SH-SY5Y (cell line): ENCODE results near the gene KIAA1755.

Experiments used
- GATA2 ChIP-seq: IDR thresholded peaks from 2 replicates; pipeline ENCODE4 v1.6.1; 2011; ENCODE audit warnings: mild to moderate bottlenecking, low read depth, low read length
- GATA3 ChIP-seq: IDR thresholded peaks from 2 replicates; pipeline ENCODE4 v1.6.1; 2011; ENCODE audit warnings: low read depth, mild to moderate bottlenecking, low read length, moderate library complexity

DNA sequence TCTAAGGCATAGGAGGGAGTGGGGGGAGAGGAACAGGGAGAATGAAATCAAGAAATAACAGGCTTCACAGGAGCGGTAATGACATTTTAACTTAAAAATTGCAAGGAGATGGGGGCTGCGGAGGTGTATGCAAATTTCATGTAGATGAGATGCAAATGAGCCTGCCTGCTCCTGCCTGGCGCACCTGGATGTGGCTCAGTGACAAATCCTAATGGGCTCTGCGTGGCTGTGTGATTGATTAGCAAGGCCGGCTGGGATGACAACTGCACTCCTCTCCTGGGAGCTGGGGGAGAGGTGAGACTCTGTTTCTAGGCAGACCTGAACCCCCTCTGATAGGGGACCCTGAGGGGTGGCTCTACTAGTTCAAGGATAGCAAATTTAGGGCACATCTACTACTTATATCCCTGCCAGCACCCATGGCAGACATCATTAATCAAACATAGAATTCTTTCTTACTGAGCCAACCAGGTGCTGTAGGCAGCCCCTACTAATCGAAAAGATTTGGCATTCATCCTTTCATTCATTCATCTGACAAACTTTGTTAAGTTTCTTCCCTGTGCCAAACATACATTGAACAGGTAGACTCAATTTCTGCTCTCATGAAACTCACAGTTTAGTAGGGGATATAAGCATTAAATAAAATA is 57.1 kb downstream of the KIAA1755 start:
- TF ChIP-seq GATA2, result no peak
- TF ChIP-seq GATA3, result no peak
